Stomach (tissue), 4 donors: ENCODE results near the gene SZT2.

Source experiments
- EP300 ChIP-seq: sonication (generic); formaldehyde crosslinking; IDR thresholded peaks from one replicate; pipeline ENCODE4 v1.6.1; 2017; ENCODE audit warnings: antibody characterized with exemption
- POLR2A ChIP-seq, 4 donors: fragments of 450-650 bp; IDR thresholded peaks; one replicate each; pipeline ENCODE4 v1.6.1; 2016; ENCODE audit warnings: antibody characterized with exemption in 4 of 4, control low read depth in 2 of 4, mild to moderate bottlenecking in 1 of 4, moderate library complexity in 1 of 4

DNA sequence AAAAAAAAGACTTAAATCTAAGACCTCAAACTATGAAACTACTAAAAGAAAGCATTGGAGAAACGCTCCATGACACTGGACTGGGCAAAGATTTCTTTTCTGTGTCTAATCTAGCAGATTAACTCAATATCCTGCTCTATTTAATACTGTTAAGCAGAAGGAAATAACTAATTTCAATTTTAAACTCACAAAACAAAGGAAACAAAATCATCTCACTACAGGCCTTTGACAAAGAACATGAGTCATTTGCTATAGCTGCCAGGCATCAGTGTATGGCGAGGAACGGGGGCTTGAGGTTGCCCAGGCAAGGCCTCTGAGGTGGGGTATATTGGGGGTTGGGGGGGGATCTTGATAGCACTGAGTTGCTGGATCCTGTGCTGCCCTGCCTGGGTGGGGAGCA lies 20.9 kb downstream of the SZT2 start:
- TF ChIP-seq EP300 (no peak), POLR2A (IDR thresholded peaks at IDR 0.05) (no peak)
